NCI-H2196 (cell line): ENCODE data around the gene BCCIP.
A peak's percentile ranks its signal among the peaks of the same experiment; 100 is the strongest.

Source experiments
- DNase-seq: peaks from one replicate; lab custom pipeline; 2025; ENCODE audit not compliant: unreplicated experiment; lab: John Stamatoyannopoulos, UW

BCCIP gene

DNA sequence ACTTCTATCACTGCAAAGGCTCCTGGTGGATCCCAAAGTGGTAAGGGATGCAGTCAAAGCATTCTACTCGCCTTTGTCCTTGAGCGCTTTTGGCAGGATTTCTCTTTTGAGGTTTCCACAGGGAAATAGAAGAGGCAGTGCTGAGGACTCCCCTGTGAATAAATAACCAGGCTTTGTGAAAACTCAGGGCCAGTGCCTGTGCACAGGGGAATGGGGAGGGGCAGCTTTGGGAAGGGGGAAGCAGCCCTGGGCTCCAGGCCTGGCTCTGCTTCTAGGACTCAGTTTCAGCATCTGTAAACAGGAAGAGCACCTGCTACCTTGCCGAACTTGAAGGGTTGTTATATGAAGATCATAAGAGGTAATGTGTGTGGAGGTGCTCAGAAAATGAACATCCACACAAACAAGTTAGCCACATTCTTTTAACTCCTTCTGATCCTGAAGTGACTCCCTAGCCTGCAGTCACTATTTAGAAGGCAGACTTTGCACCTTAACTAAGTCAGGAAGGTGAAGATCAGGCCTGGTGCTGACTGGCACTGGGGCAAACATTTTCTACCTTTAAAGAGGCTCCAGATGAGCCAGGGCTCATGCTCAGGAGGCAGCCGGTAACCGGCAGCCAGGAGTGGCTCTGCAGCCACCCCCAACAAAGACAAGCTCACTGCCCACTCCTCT is 25.2 kb upstream of the BCCIP start:
- no peak for DNase-seq

DNA sequence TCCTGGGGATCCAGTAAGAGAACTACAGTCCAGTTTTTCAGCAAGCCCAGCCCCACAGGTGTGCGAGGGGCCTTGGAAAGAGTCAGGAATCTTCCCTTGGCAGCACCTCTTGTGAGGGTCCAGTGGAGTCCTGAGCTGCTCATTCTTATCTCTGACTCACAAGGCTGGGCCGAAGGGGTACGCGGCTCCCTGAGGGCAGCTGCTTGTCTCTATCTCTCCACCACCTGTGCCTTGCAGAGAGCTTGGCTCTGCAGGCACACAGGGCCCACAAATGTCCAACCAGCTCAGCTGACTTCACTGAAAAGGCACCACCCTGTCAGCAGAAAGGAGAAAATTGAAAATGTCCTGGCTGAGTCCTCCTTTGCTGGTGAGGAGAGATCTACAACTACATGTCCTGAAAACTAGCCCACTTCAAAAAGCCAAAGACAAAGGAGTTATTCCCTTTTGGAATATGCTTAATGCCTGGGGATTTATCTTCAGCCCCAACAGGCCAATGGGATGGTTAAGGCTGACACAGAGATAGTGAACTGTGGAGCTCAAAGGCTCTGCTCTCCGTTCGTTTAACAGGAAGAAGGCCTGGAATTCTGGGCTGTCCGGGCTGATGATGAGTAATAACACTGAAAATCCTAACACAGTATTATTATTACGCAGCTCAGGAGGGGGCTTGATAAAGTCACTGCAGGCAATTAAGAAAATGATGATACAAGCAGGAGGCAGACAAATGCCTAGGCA is 23.7 kb upstream of the BCCIP start:
- no peak for DNase-seq

DNA sequence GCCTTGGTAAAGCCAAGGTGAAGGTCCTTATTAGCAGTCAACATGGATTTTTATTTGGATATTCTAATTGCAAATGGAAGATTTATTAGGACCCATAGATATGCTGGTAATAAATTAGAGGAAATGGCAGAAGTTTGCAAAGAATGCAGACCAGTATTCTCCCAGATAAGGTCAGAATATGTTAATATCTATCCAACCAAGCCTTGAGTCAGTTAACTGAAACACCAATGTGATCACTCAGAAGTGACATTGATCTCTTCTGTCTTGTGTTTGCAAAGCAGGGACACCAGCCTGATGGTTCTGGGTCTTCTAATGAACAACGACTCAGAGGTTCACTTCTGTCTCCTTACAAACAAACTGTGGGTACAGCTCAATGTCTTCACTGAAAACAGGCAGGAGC is 21.8 kb upstream of the BCCIP start:
- no peak for DNase-seq

DNA sequence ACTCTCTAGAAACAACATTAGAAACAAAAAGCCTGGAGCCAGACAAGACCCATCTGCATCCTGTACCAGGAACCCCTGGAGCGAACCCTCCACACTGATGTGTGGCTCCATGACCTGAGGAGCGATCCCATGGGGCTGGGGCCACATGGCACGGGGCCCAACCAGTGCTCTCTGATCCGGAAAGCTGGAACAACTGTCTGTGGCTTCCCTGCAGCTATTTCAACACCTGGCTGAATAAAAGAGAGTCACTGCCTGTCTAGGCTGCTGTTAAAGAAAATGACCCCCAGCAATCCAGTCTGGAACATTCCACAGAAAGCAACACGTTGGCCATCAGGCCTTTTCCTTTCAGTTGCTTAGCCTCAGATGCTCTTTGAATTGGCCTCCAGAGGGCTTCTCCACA is 21.2 kb upstream of the BCCIP start:
- no peak for DNase-seq

DNA sequence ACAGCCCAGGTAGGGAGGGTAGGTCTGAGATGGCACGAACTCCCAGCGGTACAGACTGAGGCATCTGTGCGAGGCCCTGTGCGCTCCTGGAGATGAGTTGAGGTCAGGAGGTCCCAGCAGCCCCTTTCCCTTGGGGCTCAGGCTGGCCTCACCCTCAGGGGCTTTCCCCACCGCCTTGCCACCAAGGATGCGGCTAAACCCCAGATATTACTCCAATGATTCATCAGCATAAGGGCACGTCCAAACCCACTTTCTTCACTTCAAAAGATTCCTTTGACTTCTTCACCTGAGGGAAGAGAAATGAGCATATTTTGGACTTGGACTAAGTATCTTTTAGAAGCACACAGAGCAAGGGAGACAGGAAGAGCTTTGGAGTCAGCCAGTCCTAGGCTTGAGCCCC is 20.6 kb upstream of the BCCIP start:
- no peak for DNase-seq

DNA sequence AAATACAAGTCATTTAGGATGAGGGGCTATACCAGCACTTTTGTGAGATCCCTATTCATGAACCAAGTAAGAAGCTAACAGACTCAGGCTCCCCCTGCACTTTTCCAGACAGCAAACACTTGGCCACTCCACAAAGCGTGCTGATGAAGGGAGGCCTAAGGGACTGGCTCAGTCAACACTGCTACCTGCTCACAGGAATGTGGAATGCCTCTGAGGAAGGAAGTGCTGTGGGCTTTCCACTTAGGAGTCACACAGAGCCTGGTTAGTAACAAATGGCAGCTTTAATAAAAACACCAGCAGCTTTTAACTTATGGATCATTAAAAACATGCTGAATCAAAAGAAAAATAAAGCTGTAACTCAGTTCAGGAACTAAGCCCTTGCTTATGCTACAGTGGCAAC is 15.3 kb upstream of the BCCIP start:
- DNase-seq = no peak

DNA sequence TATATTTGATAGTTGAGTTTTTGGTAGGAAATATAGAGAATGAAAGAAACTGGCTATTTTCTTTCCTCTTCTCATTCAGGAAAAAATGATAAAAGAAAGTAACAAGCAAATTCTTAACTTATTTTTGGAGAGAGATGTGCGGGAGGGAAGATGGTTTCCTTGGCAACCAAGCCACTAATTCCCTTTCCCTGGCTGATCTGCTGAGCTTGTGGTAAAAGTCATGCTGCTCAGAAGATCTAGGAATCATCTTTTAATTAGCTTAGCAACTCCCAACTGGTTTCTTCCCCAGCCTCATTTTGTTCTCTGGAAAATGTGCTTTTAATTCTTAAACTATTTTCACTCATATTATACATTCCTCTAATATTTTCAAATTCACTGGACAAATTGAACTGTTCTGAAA is 12.1 kb upstream of the BCCIP start:
- no peak for DNase-seq

DNA sequence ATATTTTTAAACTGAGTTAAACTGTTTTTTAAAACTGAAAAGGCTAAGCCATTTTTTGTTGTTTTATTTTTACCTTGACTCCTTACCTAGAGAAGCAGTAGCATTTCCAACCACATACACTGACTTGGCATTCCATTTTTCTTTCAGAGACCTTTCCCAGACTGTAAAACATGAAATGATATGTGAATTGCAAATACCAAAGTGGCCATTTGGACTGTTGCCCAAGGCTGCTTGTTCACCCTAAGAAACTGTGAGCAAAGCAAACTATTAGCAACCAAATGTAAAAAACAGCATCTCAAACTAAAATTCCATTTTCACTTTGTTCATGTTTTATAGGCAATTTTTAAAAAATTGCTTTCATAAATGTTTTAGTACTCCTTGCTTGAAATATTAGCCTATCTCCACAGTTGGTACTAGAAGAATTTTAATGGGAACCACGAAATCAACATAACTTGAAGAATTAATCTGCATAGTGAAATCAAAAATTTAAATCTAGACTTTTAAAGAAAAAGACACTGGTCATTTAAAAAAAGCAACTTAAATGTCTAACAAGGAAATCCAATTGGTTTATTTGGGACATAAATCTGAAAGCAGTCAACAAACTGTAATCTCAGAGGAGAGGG is 11.1 kb upstream of the BCCIP start:
- DNase-seq = no peak

DNA sequence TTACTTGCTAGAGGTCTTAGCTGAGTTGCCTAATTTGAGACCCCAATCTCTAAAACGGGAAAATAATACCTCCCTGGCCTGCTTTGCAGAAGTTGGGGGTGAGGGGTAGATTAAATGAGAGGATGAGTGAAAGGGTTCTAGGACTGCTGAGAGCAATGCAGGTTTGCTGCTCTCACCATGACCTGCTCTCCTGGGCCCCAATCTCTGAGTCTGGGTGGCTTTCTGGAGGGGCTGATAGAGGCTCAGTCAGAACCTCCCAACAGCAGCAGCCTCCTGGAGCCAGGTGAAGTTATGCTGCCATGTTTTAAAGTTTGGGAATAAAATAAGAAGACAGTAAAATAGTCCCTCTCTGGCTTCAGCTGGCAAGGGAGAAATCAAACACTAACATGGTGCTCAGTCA is 7.6 kb upstream of the BCCIP start:
- no peak for DNase-seq

DNA sequence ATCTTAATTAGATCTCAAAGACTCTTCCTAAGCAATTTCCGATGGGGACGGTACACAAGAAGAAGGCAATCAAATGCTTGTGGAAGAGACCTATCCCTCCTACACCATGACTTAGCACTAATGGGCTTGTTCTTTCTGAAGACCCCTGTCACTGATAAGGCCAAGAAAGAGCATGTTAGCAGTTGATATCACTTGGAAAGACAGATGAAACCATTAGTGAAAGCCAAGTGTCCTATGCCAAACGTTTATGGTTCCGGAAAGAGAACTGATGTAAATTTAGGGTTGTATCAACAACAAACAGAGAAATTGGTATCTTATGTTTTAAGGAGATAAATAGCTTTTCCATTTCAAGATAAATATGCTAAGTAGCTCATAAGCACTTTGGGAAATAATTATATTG is 6.8 kb upstream of the BCCIP start:
- DNase-seq = no peak

DNA sequence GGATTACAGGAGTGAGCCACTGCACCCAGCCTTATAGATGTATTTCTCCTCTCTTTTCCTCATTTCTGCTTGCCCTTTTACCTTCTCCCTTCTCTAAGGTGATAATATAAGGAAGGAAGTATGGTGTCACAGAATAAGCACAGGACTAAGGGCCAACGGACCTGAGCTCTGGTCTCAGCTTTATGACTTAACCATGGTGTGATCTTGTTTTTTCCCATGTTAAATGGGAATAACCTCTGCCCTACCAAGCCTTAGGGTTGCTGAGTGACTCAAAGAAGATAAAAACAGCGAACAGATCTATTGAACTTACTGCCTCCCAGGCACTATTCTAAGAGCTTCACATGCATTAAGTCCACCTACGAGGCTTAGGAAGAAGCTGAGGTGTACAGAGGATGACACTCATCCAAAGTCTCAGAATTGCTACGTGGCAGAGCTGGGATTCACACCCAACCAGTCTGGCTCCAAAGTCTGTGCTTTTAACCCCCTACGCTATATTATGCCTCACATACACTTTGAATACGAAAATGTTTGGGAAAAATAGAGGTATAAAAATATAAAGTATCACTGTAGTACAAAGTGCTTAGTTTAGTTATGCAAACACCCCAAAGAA is 5.9 kb upstream of the BCCIP start:
- DNase-seq = no peak

DNA sequence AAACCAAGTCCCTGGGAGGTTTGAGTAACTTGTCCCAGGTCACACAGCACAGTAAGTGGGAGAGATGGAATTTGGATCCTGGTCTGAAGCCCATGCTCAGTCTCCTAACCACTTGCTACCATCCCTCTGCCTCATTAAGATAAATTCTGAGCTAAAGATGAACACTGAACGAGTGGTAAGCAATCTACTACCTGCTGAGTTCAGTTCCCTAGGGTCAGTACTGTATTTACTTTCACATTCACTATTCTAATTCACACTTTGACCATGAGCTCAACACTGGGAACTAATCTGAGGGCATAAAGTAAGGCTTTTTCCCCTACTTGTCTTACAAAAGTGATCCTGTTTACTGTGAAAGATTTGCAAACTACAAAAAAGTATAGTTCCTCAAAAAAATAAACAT is 2.6 kb upstream of the BCCIP start:
- no peak for DNase-seq

DNA sequence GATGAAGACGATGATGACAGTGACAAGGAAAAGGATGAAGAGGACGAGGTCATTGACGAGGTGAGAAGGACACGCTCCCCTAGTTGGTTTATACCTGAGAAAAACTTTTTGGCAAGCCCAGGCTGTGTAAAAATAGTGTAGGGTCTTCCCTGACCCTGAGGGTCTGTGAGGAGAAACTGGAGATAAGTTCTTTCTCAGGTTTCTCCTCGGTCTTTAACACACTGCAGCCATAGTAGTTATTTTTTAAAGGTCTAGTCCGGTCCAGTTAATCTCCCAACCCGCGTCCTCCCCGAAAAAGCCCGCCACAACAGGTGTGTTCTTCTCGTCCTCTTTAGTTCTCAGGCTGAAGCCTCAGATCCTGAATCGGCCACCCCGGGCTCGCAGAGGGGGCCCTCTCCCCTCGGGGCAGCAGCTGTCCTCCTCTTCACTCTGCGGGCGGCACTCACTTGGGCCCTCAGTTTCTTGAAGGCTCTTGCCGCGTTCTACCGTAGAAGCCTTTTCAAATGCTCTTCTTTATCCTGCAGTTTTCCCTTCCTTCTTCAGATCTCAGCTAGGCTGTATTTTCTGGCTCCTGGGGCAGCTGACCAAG is 411 bp downstream of the BCCIP start:
- DNase-seq = no peak

DNA sequence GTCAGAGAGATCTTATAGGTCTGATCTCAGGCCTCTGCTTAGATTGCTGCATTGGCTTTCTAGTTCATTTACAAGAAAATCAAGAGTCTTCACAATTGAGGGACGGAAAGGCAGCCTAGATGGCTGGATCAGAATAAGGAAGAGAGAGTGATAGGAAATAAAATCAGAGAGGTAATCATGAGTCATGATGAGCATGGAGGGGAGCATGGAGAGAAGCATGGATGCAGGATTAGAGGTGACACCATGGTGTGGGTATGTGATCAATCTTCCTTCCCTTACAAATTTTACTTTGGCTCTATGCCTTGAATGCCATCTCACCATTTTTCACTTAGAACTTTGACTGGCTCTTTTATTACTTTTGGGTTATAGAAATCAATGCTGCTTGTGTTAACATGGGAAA is 1.4 kb downstream of the BCCIP start:
- no peak for DNase-seq

DNA sequence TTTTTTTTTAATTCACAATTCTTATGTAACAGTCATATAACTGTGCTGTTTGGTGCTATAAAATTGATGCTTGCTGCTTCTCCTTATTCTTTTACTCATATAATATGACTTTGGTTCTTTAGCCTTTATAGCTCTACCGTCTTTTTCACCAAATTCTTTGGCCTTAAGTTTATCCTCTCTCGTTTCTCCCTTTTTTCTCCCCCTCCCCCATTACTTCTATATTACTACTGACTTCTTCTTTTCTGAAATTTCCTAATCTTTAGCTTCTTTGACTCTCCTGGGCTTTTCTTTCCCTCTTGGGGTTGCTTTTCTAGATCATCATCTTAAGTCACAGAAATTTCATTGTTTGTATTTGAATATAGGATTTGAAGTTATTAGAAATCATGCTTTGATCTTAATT is 3.8 kb downstream of the BCCIP start:
- DNase-seq = no peak

DNA sequence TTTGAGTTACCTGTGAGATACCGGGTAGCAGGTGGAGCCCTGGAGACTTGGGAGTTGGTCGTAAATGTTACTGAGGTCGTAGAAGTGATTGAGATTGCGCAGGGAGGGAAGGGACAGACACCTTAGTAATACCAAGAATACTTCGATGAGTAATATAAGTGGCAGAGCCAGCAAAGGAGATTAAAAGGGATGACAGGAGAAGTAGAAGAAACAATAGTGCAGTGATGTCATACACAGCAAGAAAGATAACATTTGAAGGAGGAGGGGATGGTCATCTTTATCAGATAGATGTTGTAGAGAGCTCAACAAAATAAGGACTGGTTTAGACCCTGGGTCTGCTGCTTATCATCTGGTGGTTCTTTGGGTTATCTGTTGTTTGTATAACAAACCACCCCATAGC is 5.0 kb downstream of the BCCIP start:
- no peak for DNase-seq

DNA sequence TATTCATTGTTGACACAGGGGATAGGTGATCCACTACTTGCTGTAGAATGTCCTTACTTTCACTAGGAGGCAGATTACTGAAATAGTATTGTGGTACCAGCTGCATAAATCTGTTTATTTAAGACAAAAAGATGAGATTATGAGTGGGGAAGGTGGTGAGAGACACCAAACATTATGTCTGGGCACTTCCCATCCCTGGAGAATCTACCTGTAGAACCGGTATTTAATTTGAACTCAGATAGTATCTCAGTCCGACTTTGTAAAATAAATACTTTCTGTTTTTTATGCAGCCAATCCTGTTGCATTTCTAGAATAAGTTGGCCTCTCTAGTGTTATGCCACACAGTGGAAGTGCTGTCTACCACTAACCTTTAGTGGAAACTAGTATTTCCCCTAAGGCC is 13.4 kb downstream of the BCCIP start:
- DNase-seq = no peak

DNA sequence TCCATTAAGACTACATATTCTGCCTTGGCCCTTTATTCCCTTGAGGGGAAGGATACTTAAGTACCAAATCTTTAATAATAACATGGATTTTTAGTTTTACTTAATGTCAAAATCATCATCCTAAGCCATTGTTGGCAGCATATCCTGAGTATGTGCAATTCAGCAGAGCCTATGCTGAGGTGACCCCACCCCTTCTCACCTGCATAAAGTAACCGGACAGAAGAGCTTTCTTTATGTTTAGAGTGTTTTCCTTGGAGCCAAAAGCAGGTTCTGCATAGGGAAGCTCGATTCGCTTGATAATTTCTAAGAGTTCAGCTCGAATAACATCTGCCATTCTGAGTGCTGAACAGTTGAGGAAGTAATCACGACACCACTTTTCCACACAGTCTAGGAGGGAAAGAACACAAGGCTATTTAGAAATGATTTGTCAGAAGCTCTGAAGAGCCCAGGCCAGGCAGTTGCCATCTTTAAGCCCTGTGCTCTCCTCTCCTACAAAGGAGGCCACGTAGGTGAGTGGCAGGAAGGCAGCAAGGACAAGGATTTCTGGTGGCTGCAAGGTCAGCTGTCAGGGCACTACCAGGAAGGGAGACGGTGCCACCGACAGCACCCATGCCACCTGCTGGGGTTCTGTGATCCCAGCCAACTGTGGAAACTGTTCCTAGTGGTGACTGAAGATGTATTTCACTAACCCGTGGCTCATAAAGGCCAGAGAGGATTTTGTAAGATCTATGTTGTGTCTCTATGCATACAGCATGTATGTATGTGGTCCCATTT is 15.6 kb downstream of the BCCIP start:
- DNase-seq = peak; percentile 24

DNA sequence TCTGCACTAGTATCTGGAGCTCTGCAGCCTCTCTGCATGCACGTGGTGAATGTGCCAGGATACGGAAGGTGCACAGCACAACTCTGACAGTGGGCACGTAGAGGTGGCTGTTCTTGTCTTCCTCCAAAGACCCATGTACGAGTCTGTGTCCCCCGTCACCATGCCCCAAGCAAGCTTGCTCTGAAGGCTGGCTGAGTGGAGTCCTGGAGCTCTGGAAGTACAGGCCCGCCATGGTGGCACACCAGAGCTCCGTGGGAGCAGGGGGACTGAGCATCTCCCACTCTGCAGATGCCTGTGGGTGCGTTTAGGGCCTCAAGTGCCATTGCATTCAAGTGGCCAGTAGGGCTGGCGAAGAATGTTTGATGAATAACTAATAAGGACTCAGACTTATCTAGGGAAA is 17.1 kb downstream of the BCCIP start:
- DNase-seq = no peak

DNA sequence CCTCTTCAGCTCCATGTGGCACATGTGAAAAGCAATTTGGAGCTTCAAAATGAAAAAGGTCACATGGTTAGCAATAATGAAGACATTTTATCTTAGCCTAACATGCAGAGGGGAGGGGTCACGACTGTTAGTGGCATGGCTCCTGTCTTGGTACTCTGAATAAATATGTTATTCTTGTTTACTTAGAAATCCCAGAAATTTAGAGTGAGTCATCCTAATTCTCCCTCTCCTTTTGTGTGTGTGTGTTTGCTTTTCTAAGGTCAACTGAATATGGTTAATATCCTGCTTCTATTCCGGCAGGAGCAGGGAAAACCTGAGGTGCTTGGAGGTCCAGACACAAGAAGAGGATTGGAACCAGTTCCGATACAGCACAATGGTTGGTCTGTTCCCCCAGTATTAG is 17.6 kb downstream of the BCCIP start:
- DNase-seq = peak; percentile 3
